ENCODE results near the gene FMNL3.
"Not testable (repeated sequence)": the region's sequence is repeated elsewhere in the genome, so short reads cannot be mapped to it uniquely, and the experiment has no call there.

Gene FMNL3

DNA sequence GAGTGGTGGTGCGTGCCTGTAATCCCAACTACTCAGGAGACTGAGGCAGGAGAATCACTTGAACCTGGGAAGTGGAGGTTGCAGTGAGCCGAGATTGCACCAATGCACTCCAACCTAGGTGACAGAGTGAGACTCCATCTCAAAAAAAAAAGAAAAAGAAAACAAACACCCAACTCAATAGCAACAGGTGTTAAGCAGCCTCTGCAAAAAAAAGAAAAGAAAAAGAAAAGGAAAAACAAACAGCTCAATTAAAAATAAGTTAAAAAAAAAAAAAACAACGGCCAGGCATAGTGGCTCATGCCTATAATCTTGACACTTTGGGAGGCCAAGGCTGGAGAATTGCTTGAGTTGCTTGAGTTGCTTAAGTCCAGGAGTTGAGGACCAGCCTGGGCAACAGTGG, 10.6 kb upstream of the FMNL3 start:
- DNase-seq = not testable (repeated sequence)

- DNase-seq = no peak
These were observed 9.3 kb upstream of the FMNL3 start for GRCh38 chr12:49716553-49716952.

DNA sequence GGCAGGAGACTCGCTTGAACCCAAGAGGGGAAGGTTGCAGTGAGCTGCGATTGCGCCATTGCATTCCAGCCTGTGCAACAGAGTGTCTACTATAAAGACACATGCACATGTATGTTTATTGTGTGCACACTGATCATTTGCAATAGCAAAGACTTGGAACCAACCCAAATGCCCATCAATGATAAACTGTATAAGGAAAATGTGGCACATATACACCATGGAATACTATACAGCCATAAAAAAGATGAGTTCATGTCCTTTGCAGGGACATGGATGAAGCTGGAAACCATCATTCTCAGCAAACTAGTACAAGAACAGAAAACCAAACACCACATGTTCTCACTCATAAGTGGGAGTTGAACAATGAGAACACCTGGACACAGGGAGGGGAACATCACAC, 6.7 kb upstream of the FMNL3 start:
- not testable (repeated sequence) for DNase-seq

GRCh38 chr12:49708851-49709250, 1.6 kb upstream of the FMNL3 start:
- DNase-seq = no peak

DNA sequence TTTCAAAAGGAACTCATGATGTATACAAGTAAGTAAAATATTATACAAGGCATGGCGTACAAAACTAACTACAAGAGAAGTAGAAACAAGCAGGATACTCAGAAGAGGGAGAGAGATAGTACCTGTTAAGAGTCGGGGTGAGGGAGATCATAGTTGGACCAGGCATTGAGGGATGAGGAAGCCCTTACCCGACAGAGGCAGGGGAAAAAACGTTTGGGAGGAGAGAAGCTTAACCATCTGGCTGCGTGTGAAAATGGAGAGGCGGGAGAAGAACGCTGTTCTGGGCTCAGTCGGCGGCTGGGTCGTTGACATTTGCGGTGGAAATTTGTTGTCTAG, 575 bp upstream of the FMNL3 start:
- DNase-seq = peak in 2 of 58 donors; percentile 11 to 42

GRCh38 chr12:49706351-49707127, 666 bp downstream of the FMNL3 start:
- DNase-seq = peak in 37 of 58 donors; percentile 8 to 70 (median 40)

GRCh38 chr12:49705479-49706134, 1.6 kb downstream of the FMNL3 start:
- peak in 17 of 58 donors; percentile 4 to 48 (median 18) for DNase-seq

GRCh38 chr12:49703647-49704137, 3.5 kb downstream of the FMNL3 start:
- DNase-seq = no peak

DNA sequence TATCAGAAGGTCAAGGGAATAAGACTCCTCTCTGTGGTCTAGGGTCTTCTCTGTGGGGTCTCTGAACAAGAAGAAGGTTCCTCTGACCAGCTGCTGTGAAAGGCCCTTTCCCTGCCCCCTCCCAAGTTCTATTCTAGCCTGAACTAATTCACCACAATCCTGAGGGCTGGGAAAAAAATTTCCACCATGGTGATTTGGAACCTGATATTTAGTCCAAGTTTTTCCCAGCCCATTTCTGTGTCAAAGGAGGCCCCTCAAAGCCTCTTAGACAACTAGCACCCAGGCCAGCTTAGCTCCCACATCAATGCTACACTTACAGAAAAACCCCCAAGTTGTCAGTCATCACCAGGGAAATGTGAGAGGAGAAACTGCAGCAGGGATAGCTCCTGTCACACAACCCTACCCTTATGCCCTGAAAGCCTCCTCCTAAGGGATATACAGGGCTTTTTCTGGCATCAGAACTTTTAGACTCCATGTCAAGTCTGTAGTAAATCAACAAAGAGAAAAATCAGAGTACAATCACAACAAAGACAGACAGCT, 4.5 kb downstream of the FMNL3 start:
- DNase-seq = no peak

GRCh38 chr12:49702009-49702408, 5.2 kb downstream of the FMNL3 start:
- DNase-seq = no peak

DNA sequence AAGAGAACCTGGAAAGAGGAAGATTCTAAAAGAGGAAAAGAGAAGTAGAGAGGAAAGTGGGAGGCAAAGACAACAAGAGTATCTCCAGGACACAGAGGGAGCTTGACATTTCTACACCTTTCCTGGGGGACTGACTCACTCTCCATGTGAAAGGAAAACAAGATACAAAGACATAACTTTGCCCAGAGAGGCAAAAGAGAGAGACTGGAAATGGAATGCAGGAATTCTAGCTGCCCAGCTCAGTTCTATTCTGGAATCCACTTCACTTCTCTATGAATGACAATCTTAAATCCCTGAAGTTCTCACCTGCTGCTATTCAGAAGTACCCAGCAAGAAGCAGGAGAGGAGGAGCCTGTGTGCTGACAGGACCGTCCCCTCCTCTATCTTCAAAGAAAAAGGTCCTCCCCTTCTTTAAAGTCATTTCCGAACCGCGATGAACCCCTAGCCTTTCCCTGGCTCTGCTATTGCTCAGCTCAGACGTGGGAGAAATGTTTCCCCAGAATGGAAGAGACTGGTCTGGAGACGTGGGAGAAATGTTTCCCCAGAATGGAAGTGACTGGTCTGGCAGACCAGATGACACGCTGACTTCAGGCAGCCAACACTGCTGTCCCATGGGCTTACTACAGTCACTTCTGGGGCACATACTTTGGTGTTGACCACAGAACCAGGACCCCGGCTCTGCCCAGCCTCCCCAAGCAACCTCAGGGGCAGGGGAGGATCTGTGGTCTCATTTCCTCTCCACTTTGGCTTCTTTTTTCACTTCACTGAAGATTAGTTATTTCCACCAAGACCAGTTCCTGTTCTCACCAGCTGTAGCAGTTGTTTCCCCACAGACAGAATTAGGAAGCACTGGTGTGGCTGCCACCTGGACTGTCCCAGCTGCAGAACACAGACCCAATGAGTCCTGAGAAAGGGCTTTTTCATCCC, 8.3 kb downstream of the FMNL3 start:
- peak in 7 of 58 donors; percentile 6 to 24 (median 12) for DNase-seq

DNA sequence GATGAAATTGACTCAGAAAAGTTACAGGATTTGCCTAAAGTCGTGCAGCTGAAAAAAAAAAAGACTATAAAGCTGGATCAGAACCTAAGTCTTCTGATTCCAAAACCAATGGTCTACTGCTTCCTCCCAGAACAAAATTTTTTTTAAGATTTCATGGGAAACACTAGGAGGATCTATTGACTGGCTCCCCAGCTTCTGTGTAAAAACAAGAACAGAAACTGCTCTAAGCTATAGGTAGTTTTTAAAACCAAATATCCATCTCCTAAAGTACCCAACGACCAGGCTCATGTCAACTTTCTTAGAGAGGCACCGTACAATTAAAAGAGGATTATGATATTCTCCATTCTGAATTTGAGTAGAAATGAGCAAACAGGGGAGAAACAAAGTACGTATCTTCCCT, 9.4 kb downstream of the FMNL3 start:
- no peak for DNase-seq

- DNase-seq = no peak
These were observed 10.5 kb downstream of the FMNL3 start for GRCh38 chr12:49696723-49697122.

DNA sequence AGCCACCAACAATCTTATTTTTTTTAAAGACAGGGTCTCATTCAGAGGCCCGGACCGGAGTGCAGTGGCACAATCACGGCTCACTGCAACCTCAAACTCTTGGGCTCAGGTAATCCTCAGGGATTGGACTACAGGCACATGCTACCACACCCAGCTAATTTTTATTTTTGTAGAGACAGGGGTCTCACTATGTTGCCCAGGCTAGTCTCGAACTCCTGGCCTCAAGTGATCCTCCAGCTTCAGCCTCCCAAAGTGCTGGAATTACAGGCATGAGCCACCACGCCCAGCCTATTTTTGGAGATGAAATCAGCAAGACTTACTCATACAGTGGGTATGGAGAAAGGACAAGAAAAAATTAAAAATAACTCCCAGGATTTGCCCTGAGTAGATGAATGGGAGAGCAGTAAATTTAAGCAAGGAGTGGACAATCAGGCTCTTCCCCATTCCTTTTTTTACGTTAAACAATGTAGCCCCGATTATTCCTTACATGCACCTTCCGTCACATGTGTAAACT, 13.2 kb downstream of the FMNL3 start:
- no peak for DNase-seq

DNA sequence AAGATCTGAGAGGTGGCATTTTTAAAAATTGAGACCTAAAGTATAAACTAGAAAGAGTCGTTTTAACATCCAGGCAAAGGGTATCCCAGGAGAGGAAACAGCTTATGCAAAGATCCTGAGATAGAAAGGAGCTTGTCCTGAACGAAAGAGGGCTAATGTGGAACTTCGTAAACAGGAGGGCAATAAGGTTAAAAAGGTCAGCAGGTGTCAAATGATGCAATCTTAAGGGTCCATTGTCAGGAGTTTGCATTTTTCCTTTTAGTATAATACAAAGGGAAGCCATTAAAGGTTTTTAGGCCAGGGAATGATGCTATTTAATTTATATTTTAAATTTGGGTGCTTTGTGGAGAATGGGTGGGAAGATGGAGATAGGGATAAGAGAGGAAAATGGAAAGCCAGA, 14.4 kb downstream of the FMNL3 start:
- no peak for DNase-seq

- no peak for DNase-seq
These were observed 17.4 kb downstream of the FMNL3 start for GRCh38 chr12:49689785-49690184.

DNA sequence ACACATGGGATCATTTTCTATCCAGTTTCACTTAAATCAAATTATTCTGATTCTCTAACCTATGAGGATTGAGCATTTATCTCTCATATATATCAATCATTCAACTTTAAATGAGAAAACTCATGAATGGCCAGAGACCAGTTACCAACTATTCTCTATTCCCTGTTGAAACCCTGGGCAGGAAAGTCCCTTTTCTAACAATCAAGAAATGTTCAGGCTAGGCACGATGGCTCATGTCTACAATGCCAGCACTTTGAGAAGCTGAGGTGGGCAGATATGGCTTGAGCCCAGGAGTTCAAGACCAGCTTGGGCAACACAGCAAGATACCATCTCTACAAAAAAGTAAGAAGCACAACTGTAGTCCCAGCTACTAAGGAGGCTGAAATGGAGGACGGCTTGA, 18.0 kb downstream of the FMNL3 start:
- DNase-seq = no peak

DNA sequence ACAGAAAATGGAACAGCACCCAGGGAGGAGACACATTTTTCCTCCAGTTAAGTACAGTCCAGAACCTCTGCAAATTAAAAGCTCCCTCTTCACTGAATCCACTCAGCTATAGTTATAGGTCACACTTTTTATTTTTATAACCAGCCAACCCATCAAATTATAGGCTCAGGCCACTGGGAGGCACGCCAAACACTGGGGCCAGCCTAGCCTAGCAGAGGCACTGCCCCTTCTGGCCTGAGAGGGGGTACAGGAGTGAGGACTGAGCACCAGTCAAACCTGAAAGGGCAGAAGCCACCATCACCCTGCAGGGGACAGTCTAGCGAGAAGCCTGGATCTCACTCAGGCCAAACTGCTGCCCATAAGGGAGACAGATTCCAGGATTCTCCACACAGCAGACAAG, 19.3 kb downstream of the FMNL3 start:
- DNase-seq = no peak

GRCh38 chr12:49684310-49684854, 22.8 kb downstream of the FMNL3 start:
- DNase-seq = no peak

DNA sequence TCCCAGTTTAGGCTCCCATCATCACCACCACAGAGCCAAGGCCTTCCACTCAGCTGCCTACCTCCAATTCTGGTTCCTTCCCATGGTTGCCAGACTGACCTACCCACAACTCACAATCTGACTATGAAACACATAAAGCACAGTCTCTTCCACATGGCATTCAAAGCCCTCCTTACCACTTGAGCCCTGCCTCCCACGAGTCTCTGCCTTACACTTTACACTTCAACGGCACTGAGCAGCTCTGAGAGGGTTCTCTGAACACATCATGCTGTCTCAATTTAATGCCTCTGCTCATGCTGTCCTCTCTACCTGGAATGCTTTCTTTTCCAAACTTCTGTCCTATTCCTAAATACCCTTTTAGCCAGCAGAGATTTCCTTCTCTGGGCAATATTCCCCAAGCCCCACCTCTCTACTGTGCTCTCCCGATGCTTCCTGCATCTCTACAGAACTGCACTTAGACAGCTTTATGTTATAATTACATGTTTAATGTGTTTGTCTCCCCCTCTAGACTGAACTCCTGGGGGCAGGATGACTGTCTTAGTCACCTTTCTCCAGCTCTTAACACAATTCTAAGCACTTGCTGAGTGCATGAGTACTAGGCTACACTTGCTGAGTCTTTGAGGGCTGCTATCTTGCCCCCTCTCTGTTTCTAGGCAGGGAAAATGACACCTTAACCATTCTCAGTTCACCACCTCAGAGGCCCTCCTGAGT, 23.5 kb downstream of the FMNL3 start:
- DNase-seq = no peak
